GM23338 (cell line): Measurements from ENCODE around the gene PRPF40B. TPM values are rescaled to one million over a fixed set of nuclear protein-coding genes. Genes with fewer than 3 reads are reported as not detected.

Source experiments
- ATAC-seq: fragments of 200-7000 bp; cut with Tn5 transposase; 3 replicates; pipeline ENCODE4 v1.9.1; 2020
- DNase-seq: peaks from one replicate; pipeline ENCODE4 v3.0.0-alpha.2; 2015; ENCODE audit warnings: low spot score
- H2AFZ ChIP-seq: fragments of 200-600 bp; sonication (generic); 2 replicates; pipeline ENCODE4 v1.8.0; 2016; ENCODE audit warnings: antibody characterized with exemption, mild to moderate bottlenecking, moderate library complexity
- H3F3A ChIP-seq: fragments of 200-600 bp; sonication (generic); replicated peaks from 2 replicates; pipeline ENCODE4 v1.8.0; 2017; ENCODE audit warnings: antibody characterized with exemption, mixed run types, low read depth
- H3K27ac ChIP-seq: fragments of 200-600 bp; sonication (generic); 2 replicates; pipeline ENCODE4 v1.6.1; 2016; ENCODE audit warnings: low read depth
- H3K27me3 ChIP-seq: fragments of 200-600 bp; sonication (generic); 2 replicates; pipeline ENCODE4 v1.8.0; 2016; ENCODE audit warnings: mild to moderate bottlenecking, mixed run types, moderate library complexity; ENCODE audit not compliant: insufficient read depth
- H3K36me3 ChIP-seq: fragments of 200-600 bp; sonication (generic); 2 replicates; pipeline ENCODE4 v1.8.0; 2016; ENCODE audit warnings: mild to moderate bottlenecking; ENCODE audit not compliant: insufficient read depth
- H3K4me1 ChIP-seq: fragments of 200-600 bp; sonication (generic); 2 replicates; pipeline ENCODE4 v1.8.0; 2016; ENCODE audit warnings: mild to moderate bottlenecking, moderate library complexity; ENCODE audit not compliant: insufficient read depth
- H3K4me2 ChIP-seq: fragments of 200-600 bp; sonication (generic); 2 replicates; pipeline ENCODE4 v1.7.1; 2017; ENCODE audit warnings: mixed run types
- H3K4me3 ChIP-seq: fragments of 200-600 bp; sonication (generic); 2 replicates; pipeline ENCODE4 v1.6.1; 2016; ENCODE audit warnings: mixed run types
- H3K79me2 ChIP-seq: fragments of 200-600 bp; sonication (generic); replicated peaks from 2 replicates; pipeline ENCODE4 v1.8.0; 2017; ENCODE audit warnings: mild to moderate bottlenecking; ENCODE audit not compliant: insufficient read depth
- H3K9me2 ChIP-seq: fragments of 200-600 bp; sonication (generic); 2 replicates; pipeline ENCODE4 v1.8.0; 2017; ENCODE audit not compliant: insufficient read depth
- H4K20me1 ChIP-seq: fragments of 200-600 bp; sonication (generic); replicated peaks from 2 replicates; pipeline ENCODE4 v1.8.0; 2017; ENCODE audit warnings: mild to moderate bottlenecking; ENCODE audit not compliant: insufficient read depth
- H3K27ac Mint-ChIP-seq: 2 replicates; pipeline ENCODE4 v1.8.0; 2020; ENCODE audit warnings: inconsistent platforms, mild to moderate bottlenecking, moderate library complexity, mixed read lengths
- H3K27me3 Mint-ChIP-seq: 3 replicates; pipeline ENCODE4 v1.8.0; 2022; ENCODE audit warnings: low read depth, mild to moderate bottlenecking, moderate library complexity, mixed read lengths, inconsistent platforms; ENCODE audit not compliant: insufficient read depth, poor library complexity
- H3K36me3 Mint-ChIP-seq: 3 replicates; pipeline ENCODE4 v1.8.0; 2021; ENCODE audit warnings: low read depth, mild to moderate bottlenecking, inconsistent platforms, moderate library complexity, mixed read lengths
- H3K4me1 Mint-ChIP-seq: 3 replicates; pipeline ENCODE4 v1.8.0; 2020; ENCODE audit warnings: mild to moderate bottlenecking, inconsistent platforms, mixed read lengths
- H3K4me3 Mint-ChIP-seq: 3 replicates; pipeline ENCODE4 v1.8.0; 2021; ENCODE audit warnings: moderate library complexity, mild to moderate bottlenecking, inconsistent platforms, mixed read lengths
- H3K9me3 Mint-ChIP-seq: 3 replicates; pipeline ENCODE4 v1.8.0; 2020; ENCODE audit warnings: moderate library complexity, mild to moderate bottlenecking, inconsistent platforms, mixed read lengths
- CREB1 ChIP-seq: fragments of 250-450 bp; sonication (Bioruptor Pico); IDR thresholded peaks from 2 replicates; pipeline ENCODE4 v1.5.0; 2020; ENCODE audit warnings: low read depth, mild to moderate bottlenecking, moderate library complexity
- EZH2 ChIP-seq: fragments of 200-600 bp; sonication (generic); IDR thresholded peaks from one replicate; pipeline ENCODE4 v1.8.0; 2017; ENCODE audit warnings: antibody characterized with exemption, mild to moderate bottlenecking, low read depth; ENCODE audit not compliant: unreplicated experiment
- EZH2phosphoT487 ChIP-seq: fragments of 200-600 bp; sonication (generic); IDR thresholded peaks from one replicate; pipeline ENCODE4 v1.8.1; 2018; ENCODE audit warnings: antibody characterized with exemption; ENCODE audit not compliant: unreplicated experiment
- JUNB ChIP-seq: IDR thresholded peaks from one replicate; pipeline ENCODE4 v1.6.1; 2016; ENCODE audit warnings: antibody characterized with exemption; ENCODE audit not compliant: unreplicated experiment
- POLR2AphosphoS5 ChIP-seq: IDR thresholded peaks from 2 replicates; pipeline ENCODE4 v1.6.1; 2016; ENCODE audit warnings: antibody characterized with exemption, low read depth
- STAT1 ChIP-seq: IDR thresholded peaks from one replicate; pipeline ENCODE4 v1.6.1; 2016; ENCODE audit warnings: antibody characterized with exemption; ENCODE audit not compliant: unreplicated experiment
- ZNF114 ChIP-seq: fragments of 250-450 bp; sonication (Bioruptor Pico); IDR thresholded peaks from 2 replicates; pipeline ENCODE4 v1.5.0; 2020; ENCODE audit warnings: mild to moderate bottlenecking, moderate library complexity
- ZNF331 ChIP-seq: fragments of 250-450 bp; sonication (Bioruptor Pico); IDR thresholded peaks from 2 replicates; pipeline ENCODE4 v1.5.0; 2020; ENCODE audit warnings: low read depth, mild to moderate bottlenecking, moderate library complexity
- polyA plus RNA-seq: library from polyadenylated mRNA; unstranded; fragments of >200 nt; fragmentation: Nextera tagmentation; extraction: Ambion mirVana; gene quantifications from 2 replicates; pipeline ENCODE4 v1.2.1, GENCODE V29; 2016
- total RNA-seq: library from RNA; depleted of rRNA; stranded (reverse); fragments of >200 nt; shearing (Covaris generic); gene quantifications from 2 replicates; pipeline ENCODE4 v1.2.3, GENCODE V29; 2014
- TF ChIP-seq, protein P1 (sequence below), 2 experiments: fragments of 200-600 bp in 1 of 2; sonication (generic) in 1 of 2; conservative IDR thresholded peaks; 2 replicates each; pipeline versions ENCODE4 v1.5.1 to v1.6.1; 2016 to 2017; ENCODE audit warnings: antibody characterized with exemption in 2 of 2, low read depth in 2 of 2, mild to moderate bottlenecking in 2 of 2, moderate library complexity in 1 of 2
- TF ChIP-seq, protein P2 (sequence below): IDR thresholded peaks from one replicate; pipeline ENCODE4 v1.6.1; 2018; ENCODE audit warnings: antibody characterized with exemption; ENCODE audit not compliant: unreplicated experiment
- TF ChIP-seq, protein P3 (sequence below): IDR thresholded peaks from 2 replicates; pipeline ENCODE4 v1.6.1; 2016; ENCODE audit warnings: antibody characterized with exemption

Gene PRPF40B
- total and polyA plus RNA-seq, 2 experiments from 2014 or later: 17.9 to 19.0 TPM

DNA sequence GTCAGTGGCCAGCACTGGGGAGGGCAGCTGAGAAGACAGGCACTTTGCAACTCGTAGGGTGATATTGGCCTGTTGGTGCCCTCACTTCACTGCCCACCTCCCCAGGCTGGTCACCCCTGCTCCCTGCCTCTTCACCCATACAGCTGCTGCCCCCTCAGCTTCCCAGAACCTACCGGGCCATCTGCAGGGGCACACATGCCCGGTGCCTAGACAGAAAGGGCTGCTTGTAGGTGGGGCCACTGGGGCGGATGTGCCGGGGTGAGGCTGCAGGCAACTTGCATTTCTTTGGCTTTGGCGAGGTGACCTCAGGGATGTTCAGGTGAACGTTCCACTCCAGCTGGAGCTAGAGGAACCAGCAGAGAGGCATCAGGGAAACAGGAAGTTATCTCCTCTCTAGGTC is 35.1 kb upstream of the PRPF40B start (continued):
- TF ChIP-seq ZNF331 (no peak), POLR2AphosphoS5 (no peak), EZH2phosphoT487 (no peak), JUNB (no peak)
- TF ChIP-seq, protein P1, sequence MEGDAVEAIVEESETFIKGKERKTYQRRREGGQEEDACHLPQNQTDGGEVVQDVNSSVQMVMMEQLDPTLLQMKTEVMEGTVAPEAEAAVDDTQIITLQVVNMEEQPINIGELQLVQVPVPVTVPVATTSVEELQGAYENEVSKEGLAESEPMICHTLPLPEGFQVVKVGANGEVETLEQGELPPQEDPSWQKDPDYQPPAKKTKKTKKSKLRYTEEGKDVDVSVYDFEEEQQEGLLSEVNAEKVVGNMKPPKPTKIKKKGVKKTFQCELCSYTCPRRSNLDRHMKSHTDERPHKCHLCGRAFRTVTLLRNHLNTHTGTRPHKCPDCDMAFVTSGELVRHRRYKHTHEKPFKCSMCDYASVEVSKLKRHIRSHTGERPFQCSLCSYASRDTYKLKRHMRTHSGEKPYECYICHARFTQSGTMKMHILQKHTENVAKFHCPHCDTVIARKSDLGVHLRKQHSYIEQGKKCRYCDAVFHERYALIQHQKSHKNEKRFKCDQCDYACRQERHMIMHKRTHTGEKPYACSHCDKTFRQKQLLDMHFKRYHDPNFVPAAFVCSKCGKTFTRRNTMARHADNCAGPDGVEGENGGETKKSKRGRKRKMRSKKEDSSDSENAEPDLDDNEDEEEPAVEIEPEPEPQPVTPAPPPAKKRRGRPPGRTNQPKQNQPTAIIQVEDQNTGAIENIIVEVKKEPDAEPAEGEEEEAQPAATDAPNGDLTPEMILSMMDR (conservative IDR thresholded peaks at IDR 0.05; ENCODE audit: low read depth in 2 of 2): no peak

DNA sequence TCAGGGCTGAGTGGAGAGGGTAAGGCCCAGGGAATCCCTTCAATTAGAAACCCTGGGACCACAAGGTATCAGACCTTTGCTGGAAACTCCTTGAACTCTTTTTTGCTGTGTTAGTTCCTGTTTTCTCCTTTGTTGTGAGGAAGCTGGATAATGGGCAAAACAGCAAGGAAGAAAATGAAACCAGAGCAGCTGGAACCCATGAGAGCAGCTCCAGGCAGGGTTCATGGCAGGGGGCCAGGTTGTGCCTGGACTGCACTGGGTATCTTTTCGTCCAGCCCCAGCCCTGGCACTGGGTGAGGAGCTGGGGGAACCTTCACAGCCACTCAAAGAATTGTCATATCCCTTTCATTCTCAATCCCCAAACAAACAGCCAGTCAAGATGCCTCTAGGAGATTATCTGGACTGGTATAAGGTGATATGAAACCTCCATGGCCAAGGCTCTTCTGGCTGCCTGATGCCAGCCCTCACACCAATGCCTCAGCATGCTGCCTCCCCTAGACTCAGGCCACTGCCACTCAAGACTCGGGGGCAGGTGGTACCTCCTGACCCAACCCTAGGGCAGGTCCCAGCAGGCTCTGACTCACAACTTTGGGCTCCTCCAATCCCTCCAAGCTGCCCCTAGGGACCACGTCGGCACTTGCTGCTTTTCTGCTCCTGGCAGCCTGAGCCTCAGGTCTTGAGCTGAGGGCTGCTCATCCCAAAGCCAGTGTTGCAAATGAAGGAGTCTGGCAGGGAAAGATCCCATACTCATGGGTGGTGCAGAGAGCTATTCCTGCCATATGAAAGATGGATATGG is 34.4 kb upstream of the PRPF40B start:
- Histone ChIP-seq H3K4me2 (no peak overlapping the region), H3K36me3 (no peaks in the 10 kb centered on the region), H3K4me1 (no peaks in the 10 kb centered on the region), H4K20me1 (peaks cover 2% of the 10 kb centered on the region; the same call in 1 of the 2 replicates), H3K79me2 (no peaks in the 10 kb centered on the region), H3K27me3 (no peaks in the 10 kb centered on the region), H2AFZ (no peak overlapping the region), H3K27ac (no peak overlapping the region), H3K4me3 (no peak overlapping the region), H3F3A (no peaks in the 10 kb centered on the region), H3K9me2 (no peaks in the 10 kb centered on the region)
- DNase-seq (no peak), ATAC-seq (peak; percentile 50)
- Mint-ChIP-seq H3K4me1 (peaks cover 7% of the 10 kb centered on the region; the same call in 2 of the 3 replicates), H3K4me3 (no peak overlapping the region), H3K27me3 (peaks cover 6% of the 10 kb centered on the region), H3K36me3 (peaks cover 8% of the 10 kb centered on the region), H3K9me3 (no peaks in the 10 kb centered on the region), H3K27ac (no peak overlapping the region)
- TF ChIP-seq STAT1 (no peak), CREB1 (no peak), EZH2phosphoT487 (no peak), ZNF331 (no peak), ZNF114 (no peak), EZH2 (no peak), POLR2AphosphoS5 (no peak), JUNB (no peak)
- TF ChIP-seq, protein P2, sequence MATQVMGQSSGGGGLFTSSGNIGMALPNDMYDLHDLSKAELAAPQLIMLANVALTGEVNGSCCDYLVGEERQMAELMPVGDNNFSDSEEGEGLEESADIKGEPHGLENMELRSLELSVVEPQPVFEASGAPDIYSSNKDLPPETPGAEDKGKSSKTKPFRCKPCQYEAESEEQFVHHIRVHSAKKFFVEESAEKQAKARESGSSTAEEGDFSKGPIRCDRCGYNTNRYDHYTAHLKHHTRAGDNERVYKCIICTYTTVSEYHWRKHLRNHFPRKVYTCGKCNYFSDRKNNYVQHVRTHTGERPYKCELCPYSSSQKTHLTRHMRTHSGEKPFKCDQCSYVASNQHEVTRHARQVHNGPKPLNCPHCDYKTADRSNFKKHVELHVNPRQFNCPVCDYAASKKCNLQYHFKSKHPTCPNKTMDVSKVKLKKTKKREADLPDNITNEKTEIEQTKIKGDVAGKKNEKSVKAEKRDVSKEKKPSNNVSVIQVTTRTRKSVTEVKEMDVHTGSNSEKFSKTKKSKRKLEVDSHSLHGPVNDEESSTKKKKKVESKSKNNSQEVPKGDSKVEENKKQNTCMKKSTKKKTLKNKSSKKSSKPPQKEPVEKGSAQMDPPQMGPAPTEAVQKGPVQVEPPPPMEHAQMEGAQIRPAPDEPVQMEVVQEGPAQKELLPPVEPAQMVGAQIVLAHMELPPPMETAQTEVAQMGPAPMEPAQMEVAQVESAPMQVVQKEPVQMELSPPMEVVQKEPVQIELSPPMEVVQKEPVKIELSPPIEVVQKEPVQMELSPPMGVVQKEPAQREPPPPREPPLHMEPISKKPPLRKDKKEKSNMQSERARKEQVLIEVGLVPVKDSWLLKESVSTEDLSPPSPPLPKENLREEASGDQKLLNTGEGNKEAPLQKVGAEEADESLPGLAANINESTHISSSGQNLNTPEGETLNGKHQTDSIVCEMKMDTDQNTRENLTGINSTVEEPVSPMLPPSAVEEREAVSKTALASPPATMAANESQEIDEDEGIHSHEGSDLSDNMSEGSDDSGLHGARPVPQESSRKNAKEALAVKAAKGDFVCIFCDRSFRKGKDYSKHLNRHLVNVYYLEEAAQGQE: no peak
- TF ChIP-seq, protein P1 (conservative IDR thresholded peaks at IDR 0.05; ENCODE audit: low read depth in 2 of 2): no peak
- TF ChIP-seq, protein P3, sequence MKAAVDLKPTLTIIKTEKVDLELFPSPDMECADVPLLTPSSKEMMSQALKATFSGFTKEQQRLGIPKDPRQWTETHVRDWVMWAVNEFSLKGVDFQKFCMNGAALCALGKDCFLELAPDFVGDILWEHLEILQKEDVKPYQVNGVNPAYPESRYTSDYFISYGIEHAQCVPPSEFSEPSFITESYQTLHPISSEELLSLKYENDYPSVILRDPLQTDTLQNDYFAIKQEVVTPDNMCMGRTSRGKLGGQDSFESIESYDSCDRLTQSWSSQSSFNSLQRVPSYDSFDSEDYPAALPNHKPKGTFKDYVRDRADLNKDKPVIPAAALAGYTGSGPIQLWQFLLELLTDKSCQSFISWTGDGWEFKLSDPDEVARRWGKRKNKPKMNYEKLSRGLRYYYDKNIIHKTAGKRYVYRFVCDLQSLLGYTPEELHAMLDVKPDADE: no peak
